GM23338 (cell line): Measurements from ENCODE around the gene SLC4A4. TPM values are rescaled to one million over a fixed set of nuclear protein-coding genes. Genes with fewer than 3 reads are reported as not detected.

ENCODE experiments used
- ATAC-seq: fragments of 200-7000 bp; cut with Tn5 transposase; 3 replicates; pipeline ENCODE4 v1.9.1; 2020
- DNase-seq: peaks from one replicate; pipeline ENCODE4 v3.0.0-alpha.2; 2015; ENCODE audit warnings: low spot score
- H2AFZ ChIP-seq: fragments of 200-600 bp; sonication (generic); 2 replicates; pipeline ENCODE4 v1.8.0; 2016; ENCODE audit warnings: antibody characterized with exemption, mild to moderate bottlenecking, moderate library complexity
- H3F3A ChIP-seq: fragments of 200-600 bp; sonication (generic); replicated peaks from 2 replicates; pipeline ENCODE4 v1.8.0; 2017; ENCODE audit warnings: antibody characterized with exemption, mixed run types, low read depth
- H3K27ac ChIP-seq: fragments of 200-600 bp; sonication (generic); 2 replicates; pipeline ENCODE4 v1.6.1; 2016; ENCODE audit warnings: low read depth
- H3K27me3 ChIP-seq: fragments of 200-600 bp; sonication (generic); 2 replicates; pipeline ENCODE4 v1.8.0; 2016; ENCODE audit warnings: mild to moderate bottlenecking, mixed run types, moderate library complexity; ENCODE audit not compliant: insufficient read depth
- H3K36me3 ChIP-seq: fragments of 200-600 bp; sonication (generic); 2 replicates; pipeline ENCODE4 v1.8.0; 2016; ENCODE audit warnings: mild to moderate bottlenecking; ENCODE audit not compliant: insufficient read depth
- H3K4me1 ChIP-seq: fragments of 200-600 bp; sonication (generic); 2 replicates; pipeline ENCODE4 v1.8.0; 2016; ENCODE audit warnings: mild to moderate bottlenecking, moderate library complexity; ENCODE audit not compliant: insufficient read depth
- H3K4me2 ChIP-seq: fragments of 200-600 bp; sonication (generic); 2 replicates; pipeline ENCODE4 v1.7.1; 2017; ENCODE audit warnings: mixed run types
- H3K4me3 ChIP-seq: fragments of 200-600 bp; sonication (generic); 2 replicates; pipeline ENCODE4 v1.6.1; 2016; ENCODE audit warnings: mixed run types
- H3K79me2 ChIP-seq: fragments of 200-600 bp; sonication (generic); replicated peaks from 2 replicates; pipeline ENCODE4 v1.8.0; 2017; ENCODE audit warnings: mild to moderate bottlenecking; ENCODE audit not compliant: insufficient read depth
- H3K9me2 ChIP-seq: fragments of 200-600 bp; sonication (generic); 2 replicates; pipeline ENCODE4 v1.8.0; 2017; ENCODE audit not compliant: insufficient read depth
- H4K20me1 ChIP-seq: fragments of 200-600 bp; sonication (generic); replicated peaks from 2 replicates; pipeline ENCODE4 v1.8.0; 2017; ENCODE audit warnings: mild to moderate bottlenecking; ENCODE audit not compliant: insufficient read depth
- H3K27ac Mint-ChIP-seq: 2 replicates; pipeline ENCODE4 v1.8.0; 2020; ENCODE audit warnings: inconsistent platforms, mild to moderate bottlenecking, moderate library complexity, mixed read lengths
- H3K27me3 Mint-ChIP-seq: 3 replicates; pipeline ENCODE4 v1.8.0; 2022; ENCODE audit warnings: low read depth, mild to moderate bottlenecking, moderate library complexity, mixed read lengths, inconsistent platforms; ENCODE audit not compliant: insufficient read depth, poor library complexity
- H3K36me3 Mint-ChIP-seq: 3 replicates; pipeline ENCODE4 v1.8.0; 2021; ENCODE audit warnings: low read depth, mild to moderate bottlenecking, inconsistent platforms, moderate library complexity, mixed read lengths
- H3K4me1 Mint-ChIP-seq: 3 replicates; pipeline ENCODE4 v1.8.0; 2020; ENCODE audit warnings: mild to moderate bottlenecking, inconsistent platforms, mixed read lengths
- H3K4me3 Mint-ChIP-seq: 3 replicates; pipeline ENCODE4 v1.8.0; 2021; ENCODE audit warnings: moderate library complexity, mild to moderate bottlenecking, inconsistent platforms, mixed read lengths
- H3K9me3 Mint-ChIP-seq: 3 replicates; pipeline ENCODE4 v1.8.0; 2020; ENCODE audit warnings: moderate library complexity, mild to moderate bottlenecking, inconsistent platforms, mixed read lengths
- CTCF ChIP-seq, 2 experiments: fragments of 200-600 bp in 1 of 2; sonication (generic) in 1 of 2; conservative IDR thresholded peaks; 2 replicates each; pipeline versions ENCODE4 v1.5.1 to v1.6.1; 2016 to 2017; ENCODE audit warnings: antibody characterized with exemption in 2 of 2, low read depth in 2 of 2, mild to moderate bottlenecking in 2 of 2, moderate library complexity in 1 of 2
- EZH2 ChIP-seq: fragments of 200-600 bp; sonication (generic); IDR thresholded peaks from one replicate; pipeline ENCODE4 v1.8.0; 2017; ENCODE audit warnings: antibody characterized with exemption, mild to moderate bottlenecking, low read depth; ENCODE audit not compliant: unreplicated experiment
- EZH2phosphoT487 ChIP-seq: fragments of 200-600 bp; sonication (generic); IDR thresholded peaks from one replicate; pipeline ENCODE4 v1.8.1; 2018; ENCODE audit warnings: antibody characterized with exemption; ENCODE audit not compliant: unreplicated experiment
- JUNB ChIP-seq: IDR thresholded peaks from one replicate; pipeline ENCODE4 v1.6.1; 2016; ENCODE audit warnings: antibody characterized with exemption; ENCODE audit not compliant: unreplicated experiment
- NANOG ChIP-seq: IDR thresholded peaks from 2 replicates; pipeline ENCODE4 v1.6.1; 2016; ENCODE audit warnings: antibody characterized with exemption, borderline replicate concordance
- POLR2AphosphoS5 ChIP-seq: IDR thresholded peaks from 2 replicates; pipeline ENCODE4 v1.6.1; 2016; ENCODE audit warnings: antibody characterized with exemption, low read depth
- STAT1 ChIP-seq: IDR thresholded peaks from one replicate; pipeline ENCODE4 v1.6.1; 2016; ENCODE audit warnings: antibody characterized with exemption; ENCODE audit not compliant: unreplicated experiment
- ZNF114 ChIP-seq: fragments of 250-450 bp; sonication (Bioruptor Pico); IDR thresholded peaks from 2 replicates; pipeline ENCODE4 v1.5.0; 2020; ENCODE audit warnings: mild to moderate bottlenecking, moderate library complexity
- ZNF331 ChIP-seq: fragments of 250-450 bp; sonication (Bioruptor Pico); IDR thresholded peaks from 2 replicates; pipeline ENCODE4 v1.5.0; 2020; ENCODE audit warnings: low read depth, mild to moderate bottlenecking, moderate library complexity
- ZNF462 ChIP-seq: fragments of 250-450 bp; sonication (Bioruptor Pico); IDR thresholded peaks from 2 replicates; pipeline ENCODE4 v1.5.0; 2020; ENCODE audit warnings: mild to moderate bottlenecking, moderate library complexity
- polyA plus RNA-seq: library from polyadenylated mRNA; unstranded; fragments of >200 nt; fragmentation: Nextera tagmentation; extraction: Ambion mirVana; gene quantifications from 2 replicates; pipeline ENCODE4 v1.2.1, GENCODE V29; 2016
- total RNA-seq: library from RNA; depleted of rRNA; stranded (reverse); fragments of >200 nt; shearing (Covaris generic); gene quantifications from 2 replicates; pipeline ENCODE4 v1.2.3, GENCODE V29; 2014

Gene SLC4A4
- total and polyA plus RNA-seq, 2 experiments from 2014 or later = 1.0 to 1.5 TPM

- Mint-ChIP-seq H3K36me3 (no peaks in the 10 kb centered on the region), H3K27ac (no peak overlapping the region), H3K4me1 (no peaks in the 10 kb centered on the region), H3K4me3 (no peak overlapping the region), H3K9me3 (no peaks in the 10 kb centered on the region), H3K27me3 (no peaks in the 10 kb centered on the region)
- no peak overlapping the region for H3K4me2 ChIP-seq
- H3K27ac ChIP-seq = no peak overlapping the region
- no peaks in the 10 kb centered on the region for H3K4me1 ChIP-seq
- H3K79me2 ChIP-seq = no peaks in the 10 kb centered on the region
- no peaks in the 10 kb centered on the region for H3K27me3 ChIP-seq
- ATAC-seq = no peak
- TF ChIP-seq EZH2 (no peak), ZNF331 (no peak), JUNB (no peak)
- no peaks in the 10 kb centered on the region for H4K20me1 ChIP-seq
- no peaks in the 10 kb centered on the region for H3K9me2 ChIP-seq
- DNase-seq = no peak
- no peak overlapping the region for H2AFZ ChIP-seq
- H3F3A ChIP-seq = no peaks in the 10 kb centered on the region
- no peaks in the 10 kb centered on the region for H3K36me3 ChIP-seq
- no peak overlapping the region for H3K4me3 ChIP-seq
Measured at GRCh38 chr4:71559957-71560571, 221.2 kb downstream of the SLC4A4 start.

GRCh38 chr4:71564775-71565174, 226.0 kb downstream of the SLC4A4 start:
- no peak for ATAC-seq
- H3K79me2 ChIP-seq = no peaks in the 10 kb centered on the region
- H3K4me3 ChIP-seq = no peak overlapping the region
- no peaks in the 10 kb centered on the region for H3K9me3 Mint-ChIP-seq
- peaks cover 28% of the 10 kb centered on the region for H3K4me1 Mint-ChIP-seq
- TF ChIP-seq ZNF462 (CRISPR knock-in tag) (no peak), POLR2AphosphoS5 (no peak), NANOG (no peak), EZH2phosphoT487 (no peak), STAT1 (no peak), ZNF114 (CRISPR knock-in tag) (no peak), ZNF331 (no peak), EZH2 (no peak), CTCF (conservative IDR thresholded peaks at IDR 0.05; ENCODE audit: low read depth in 2 of 2) (no peak)
- no peaks in the 10 kb centered on the region for H3K27me3 ChIP-seq
- no peaks in the 10 kb centered on the region for H3F3A ChIP-seq
- H3K36me3 ChIP-seq = no peaks in the 10 kb centered on the region
- no peaks in the 10 kb centered on the region for H3K36me3 Mint-ChIP-seq
- H3K27ac ChIP-seq = no peak overlapping the region
- H2AFZ ChIP-seq = no peak overlapping the region
- no peak overlapping the region for H3K4me2 ChIP-seq
- H3K9me2 ChIP-seq = no peaks in the 10 kb centered on the region
- H3K4me3 Mint-ChIP-seq = no peak overlapping the region
- no peak overlapping the region for H3K27ac Mint-ChIP-seq
- no peaks in the 10 kb centered on the region for H4K20me1 ChIP-seq
- DNase-seq = no peak
- H3K27me3 Mint-ChIP-seq = no peaks in the 10 kb centered on the region
- H3K4me1 ChIP-seq = peaks cover 22% of the 10 kb centered on the region
